Spleen (tissue), 7 donors: ENCODE measurements around the gene ATP12A.

Experiments
- POLR2A ChIP-seq, 3 donors: fragments of 450-650 bp; IDR thresholded peaks; one replicate each; pipeline ENCODE4 v1.5.1; 2017; ENCODE audit warnings: antibody characterized with exemption in 3 of 3, mild to moderate bottlenecking in 1 of 3
- TF ChIP-seq, protein P1 (sequence below), 11 experiments: fragments of 200-600 bp in 7 of 11; fragments of 450-650 bp in 4 of 11; sonication (generic) in 4 of 11; IDR thresholded peaks in 8 of 11; conservative IDR thresholded peaks in 3 of 11; 1 replicate in 7 of 11; 2 replicates in 4 of 11; pipeline versions ENCODE4 v1.4.0 to v1.8.0; 2016 to 2021; ENCODE audit warnings: antibody characterized with exemption in 11 of 11, inconsistent platforms in 4 of 11, mild to moderate bottlenecking in 1 of 11
- donor health status: DM: no; HTN: no; CAD: no; lungs with moderate emphysema.
- donor health status: DM: no; HTN: no; CAD: no.
- donor health status: DM: no; HTN: no; CAD: no.

GRCh38 chr13:24734950-24735349 lies 54.7 kb downstream of the ATP12A start:
- TF ChIP-seq, protein P1, sequence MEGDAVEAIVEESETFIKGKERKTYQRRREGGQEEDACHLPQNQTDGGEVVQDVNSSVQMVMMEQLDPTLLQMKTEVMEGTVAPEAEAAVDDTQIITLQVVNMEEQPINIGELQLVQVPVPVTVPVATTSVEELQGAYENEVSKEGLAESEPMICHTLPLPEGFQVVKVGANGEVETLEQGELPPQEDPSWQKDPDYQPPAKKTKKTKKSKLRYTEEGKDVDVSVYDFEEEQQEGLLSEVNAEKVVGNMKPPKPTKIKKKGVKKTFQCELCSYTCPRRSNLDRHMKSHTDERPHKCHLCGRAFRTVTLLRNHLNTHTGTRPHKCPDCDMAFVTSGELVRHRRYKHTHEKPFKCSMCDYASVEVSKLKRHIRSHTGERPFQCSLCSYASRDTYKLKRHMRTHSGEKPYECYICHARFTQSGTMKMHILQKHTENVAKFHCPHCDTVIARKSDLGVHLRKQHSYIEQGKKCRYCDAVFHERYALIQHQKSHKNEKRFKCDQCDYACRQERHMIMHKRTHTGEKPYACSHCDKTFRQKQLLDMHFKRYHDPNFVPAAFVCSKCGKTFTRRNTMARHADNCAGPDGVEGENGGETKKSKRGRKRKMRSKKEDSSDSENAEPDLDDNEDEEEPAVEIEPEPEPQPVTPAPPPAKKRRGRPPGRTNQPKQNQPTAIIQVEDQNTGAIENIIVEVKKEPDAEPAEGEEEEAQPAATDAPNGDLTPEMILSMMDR (IDR thresholded peaks at IDR 0.05 in 8 of 11, conservative IDR thresholded peaks at IDR 0.05 in 3 of 11), result no peak
- TF ChIP-seq POLR2A (IDR thresholded peaks at IDR 0.05), result no peak
